Ishikawa (cell line): ENCODE measurements around the gene OR2A14.

ENCODE experiments used
- FOXM1 ChIP-seq: IDR thresholded peaks from 2 replicates; pipeline ENCODE4 v1.6.1; 2012; ENCODE audit warnings: low read depth, borderline replicate concordance
- MAX ChIP-seq: IDR thresholded peaks from 2 replicates; pipeline ENCODE4 v1.6.1; 2012
- RAD21 ChIP-seq: IDR thresholded peaks from 2 replicates; pipeline ENCODE4 v1.6.1; 2012; ENCODE audit warnings: low read depth
- TAF1 ChIP-seq: IDR thresholded peaks from 2 replicates; pipeline ENCODE4 v1.6.1; 2012; ENCODE audit warnings: low read depth, mild to moderate bottlenecking
- USF1 ChIP-seq: IDR thresholded peaks from 2 replicates; pipeline ENCODE4 v1.6.1; 2012
- YY1 ChIP-seq: IDR thresholded peaks from 2 replicates; pipeline ENCODE4 v1.6.1; 2012; ENCODE audit warnings: low read depth
- ZBTB7A ChIP-seq: IDR thresholded peaks from 2 replicates; pipeline ENCODE4 v1.6.1; 2012; ENCODE audit warnings: low read depth

GRCh38 chr7:144164784-144165183 is 41.8 kb downstream of the OR2A14 start:
- TF ChIP-seq FOXM1 (no peak), ZBTB7A (no peak), RAD21 (no peak), USF1 (no peak), YY1 (no peak), MAX (no peak), TAF1 (no peak)
